ENCODE results near the gene AOAH.
A peak's percentile ranks its signal among the peaks of the same experiment; 100 is the strongest.

The AOAH gene

DNA sequence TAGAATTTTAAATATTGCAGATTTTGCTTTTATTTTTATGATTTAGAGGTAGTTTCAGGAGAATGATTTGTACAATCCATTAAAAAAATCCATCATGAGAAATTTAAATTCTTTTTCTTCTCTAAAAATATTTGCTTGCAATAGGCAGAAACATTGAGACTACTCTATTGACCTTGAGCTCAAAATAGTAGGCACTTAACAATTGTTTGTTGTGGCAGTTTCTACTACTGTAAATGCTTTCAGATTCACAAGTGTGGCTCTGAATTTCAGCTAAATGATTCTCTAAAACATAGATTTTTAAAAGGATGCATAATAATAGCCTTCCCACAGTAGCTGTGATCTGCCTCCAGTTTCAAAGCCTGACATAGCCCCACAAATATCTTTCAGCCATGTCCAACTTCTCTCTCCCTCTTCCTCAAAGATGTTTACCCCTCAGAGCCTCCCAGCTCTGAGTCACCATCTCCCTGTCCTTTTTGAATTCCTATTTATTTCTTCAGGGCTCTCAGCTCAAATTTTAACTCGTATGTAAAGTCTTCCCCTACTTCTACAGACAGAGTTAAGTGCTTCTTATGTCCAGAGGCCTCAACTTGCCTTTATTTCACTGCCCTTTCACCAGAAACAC lies 160.5 kb downstream of the AOAH start:
- no peak for DNase-seq

DNA sequence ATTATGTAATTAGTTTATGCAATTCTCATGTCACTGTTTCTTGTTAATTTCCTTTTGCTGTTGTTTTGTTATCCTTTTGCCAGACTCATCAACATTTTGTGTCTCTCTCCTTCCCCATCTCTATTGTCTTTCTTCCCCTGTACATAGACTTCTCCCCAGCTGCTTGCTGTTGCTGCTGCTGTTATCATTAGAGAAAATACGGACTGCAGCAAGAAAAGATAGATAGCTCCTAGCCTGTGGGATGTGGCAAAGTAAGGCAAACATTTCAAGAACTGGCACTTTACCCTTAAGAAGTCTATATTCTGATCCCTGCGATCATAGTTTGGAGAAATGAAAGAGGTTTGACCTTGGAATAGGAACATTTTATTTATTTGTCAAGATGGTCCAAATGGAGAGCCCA lies 162.2 kb downstream of the AOAH start:
- no peak for DNase-seq

DNA sequence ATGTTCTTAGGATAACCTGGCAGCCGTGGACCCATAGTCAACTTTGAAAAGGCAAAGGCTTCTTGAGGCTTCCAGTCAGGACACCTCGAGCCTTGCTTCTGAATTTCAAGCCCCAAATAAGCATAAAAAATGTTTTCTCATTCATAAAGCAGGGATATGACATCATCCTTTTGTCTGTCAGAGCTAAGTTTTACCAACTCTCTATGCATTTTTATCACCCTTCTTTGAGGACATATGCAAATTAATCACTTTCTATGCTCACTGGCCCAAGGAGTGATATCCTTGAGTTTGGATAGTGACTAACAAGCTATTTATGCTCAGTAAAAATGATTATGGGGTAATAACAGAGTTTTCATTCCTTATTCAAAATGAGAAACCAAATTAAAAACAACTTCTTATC lies 175.3 kb downstream of the AOAH start:
- DNase-seq, result no peak

DNA sequence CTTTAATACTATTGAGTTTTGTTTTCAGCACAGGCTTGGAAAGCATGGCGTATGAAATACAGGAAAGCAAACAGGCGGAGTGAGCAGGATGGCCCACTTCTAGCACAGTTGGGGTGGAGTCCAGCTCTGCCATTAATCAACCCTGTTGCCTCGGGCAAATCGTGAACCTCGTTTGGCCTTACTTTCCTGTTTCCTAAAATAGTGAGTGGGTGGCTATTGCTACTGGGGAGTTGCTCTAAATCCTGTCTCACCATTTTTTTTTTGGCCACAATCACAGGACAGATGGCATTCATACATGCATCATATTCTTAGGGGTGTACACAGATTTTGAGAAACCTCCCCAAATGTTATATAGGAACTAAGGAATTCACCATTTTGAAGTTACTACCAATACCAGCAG lies 176.9 kb downstream of the AOAH start:
- no peak for DNase-seq

DNA sequence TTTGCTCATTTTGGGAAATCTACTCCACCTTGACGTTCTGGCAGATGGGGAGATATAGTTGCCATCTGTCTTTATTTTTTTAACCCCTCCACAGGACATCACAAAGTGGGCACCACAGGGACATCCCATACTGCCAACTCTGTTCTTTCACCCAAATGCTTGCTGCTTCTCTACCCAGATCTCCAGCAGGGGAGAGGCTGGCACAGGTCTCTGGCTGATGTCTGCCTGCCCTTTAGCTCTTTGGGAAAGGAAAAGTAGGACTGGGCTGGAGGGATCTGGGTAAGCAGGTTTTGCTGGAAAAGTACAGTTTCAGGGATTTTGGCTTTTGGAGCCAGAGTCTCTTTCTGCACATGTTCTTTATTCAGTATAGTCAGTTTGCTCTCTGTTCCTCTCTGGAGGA lies 178.0 kb downstream of the AOAH start:
- DNase-seq, result no peak

DNA sequence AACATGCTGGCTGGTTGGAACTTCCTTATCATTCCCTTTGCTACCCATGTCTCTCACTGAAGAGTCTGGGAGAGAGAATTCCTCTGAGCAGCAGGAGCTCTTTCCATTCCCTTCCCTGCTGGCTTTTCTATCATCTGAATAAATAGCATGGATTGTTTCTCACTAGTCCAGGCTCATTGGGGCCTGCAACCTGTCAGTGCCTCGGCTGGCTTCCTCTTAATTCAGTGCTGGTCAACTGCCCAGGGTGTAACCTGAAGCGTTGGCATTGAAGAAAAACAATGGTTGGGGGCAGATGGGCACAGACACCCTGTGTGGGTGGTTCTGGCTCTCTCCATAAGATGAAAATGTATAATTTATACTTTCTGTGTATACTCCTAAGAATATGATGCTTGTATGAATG lies 179.0 kb downstream of the AOAH start:
- DNase-seq, result no peak

DNA sequence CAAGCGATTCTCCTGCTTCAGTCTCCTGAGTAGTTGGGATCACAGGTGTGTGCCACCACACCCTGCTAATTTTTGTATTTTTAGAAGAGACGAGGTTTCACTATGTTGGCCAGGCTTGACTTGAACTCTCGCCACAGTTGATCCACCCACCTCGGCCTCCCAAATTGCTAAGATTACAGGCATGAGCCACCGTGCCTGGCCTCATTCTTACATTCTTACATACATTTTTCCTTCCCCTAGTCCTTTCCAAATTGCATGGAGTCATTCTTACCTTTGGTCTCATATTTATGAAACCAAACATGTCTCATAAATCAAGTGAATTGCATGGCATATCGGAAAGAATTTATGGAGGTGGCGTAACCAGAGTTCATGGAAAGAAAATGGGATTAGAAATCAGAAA lies 186.2 kb downstream of the AOAH start:
- DNase-seq, result no peak

DNA sequence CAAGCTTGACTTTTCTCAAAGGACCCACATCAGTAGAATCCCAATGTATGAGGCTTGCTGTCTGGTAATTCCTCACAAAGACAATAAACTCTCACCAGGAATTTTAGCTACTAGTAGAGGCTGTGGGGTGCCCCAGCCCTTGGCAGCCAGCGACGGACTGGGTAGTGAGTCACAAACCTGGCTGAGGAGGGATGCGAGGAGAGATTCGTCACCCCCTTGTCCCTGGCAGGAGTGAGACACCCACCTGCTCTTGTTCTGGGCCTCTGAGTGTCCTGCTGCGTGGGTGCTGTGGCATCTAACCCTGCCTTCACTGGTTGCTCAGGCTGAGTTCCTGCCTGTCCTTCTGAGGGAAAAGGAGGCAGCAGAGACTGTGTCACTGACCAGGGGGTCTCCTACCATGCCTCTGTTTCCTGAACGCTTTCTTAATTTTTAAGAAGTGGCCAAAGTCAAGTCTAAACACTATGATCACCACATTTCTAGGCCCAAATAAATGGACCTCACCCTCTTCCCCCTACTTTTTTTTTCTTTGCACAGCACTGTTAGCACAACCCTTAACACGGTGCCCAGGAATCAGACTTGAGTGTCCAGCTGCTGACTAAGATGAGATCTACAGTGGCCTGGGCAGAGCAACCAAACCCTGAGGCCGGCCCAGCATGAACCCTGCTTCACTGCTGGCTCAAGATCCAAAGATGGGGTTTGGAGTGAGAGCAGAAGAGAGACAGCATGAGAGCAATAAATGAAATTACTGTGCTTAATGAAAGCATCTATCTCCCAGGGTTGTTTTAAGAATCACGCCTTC lies 188.2 kb downstream of the AOAH start:
- no peak for DNase-seq

DNA sequence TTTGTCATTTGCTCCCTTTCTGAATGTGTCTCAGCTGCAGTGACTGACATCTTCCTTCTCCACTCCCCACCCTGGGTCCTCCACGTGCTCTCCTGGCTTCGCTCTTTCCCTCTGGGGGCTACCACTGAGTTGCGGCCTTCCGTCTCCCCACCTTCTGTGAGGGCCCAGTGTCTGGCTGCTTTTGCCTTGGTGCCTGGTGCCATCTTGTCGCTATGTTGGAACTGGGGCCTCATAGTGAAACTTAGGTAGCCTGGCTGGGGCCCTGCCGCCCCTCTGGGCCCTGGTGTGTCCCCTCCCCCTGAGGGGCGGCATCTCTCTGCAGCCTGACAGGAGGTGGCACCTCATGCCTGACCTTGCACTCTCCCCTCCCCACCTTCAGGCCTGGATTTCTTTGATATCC lies 190.6 kb downstream of the AOAH start:
- no peak for DNase-seq

DNA sequence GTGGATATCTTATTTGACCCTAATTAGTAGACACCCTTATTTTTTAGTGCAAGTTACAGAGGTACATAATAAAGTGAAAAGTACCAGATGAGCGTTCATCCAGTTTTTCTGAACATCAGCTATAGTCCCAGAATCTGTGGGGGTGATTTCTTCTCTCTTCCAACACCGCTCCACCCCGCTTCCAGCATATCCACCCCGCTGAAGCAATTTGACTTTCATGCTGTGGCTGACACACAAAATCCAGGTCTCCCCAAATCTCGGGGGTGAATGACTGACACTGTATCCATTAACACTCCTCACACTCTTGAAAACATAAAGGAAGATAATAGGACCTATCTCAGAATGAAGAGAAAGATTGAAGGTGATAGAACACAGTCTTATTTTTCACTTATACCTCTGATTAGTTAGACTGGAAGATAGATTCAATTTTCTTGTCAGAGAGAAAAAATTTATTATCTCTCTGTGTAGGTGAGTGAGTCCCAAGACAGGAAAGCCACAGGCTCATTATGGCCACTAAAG lies 191.3 kb downstream of the AOAH start:
- no peak for DNase-seq

DNA sequence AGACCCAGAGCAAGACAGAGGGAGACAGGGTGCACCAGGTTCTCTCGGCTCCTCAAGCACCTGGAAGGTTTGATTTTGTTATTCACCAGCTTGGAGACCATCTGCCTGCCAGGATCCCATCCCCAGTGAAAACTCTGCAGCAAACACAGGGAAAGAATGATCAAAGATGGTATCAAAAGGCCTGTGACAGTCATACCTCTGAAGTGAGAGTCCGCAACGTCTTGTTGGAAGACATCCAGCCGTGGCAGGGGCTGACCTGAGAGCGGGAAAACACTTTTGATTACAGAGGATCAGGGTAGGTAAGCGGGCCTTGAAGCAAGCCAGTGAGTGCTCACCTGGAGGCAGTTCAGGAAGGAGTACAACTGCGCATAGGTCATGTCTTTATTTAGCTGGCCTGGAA lies 192.3 kb downstream of the AOAH start:
- no peak for DNase-seq

DNA sequence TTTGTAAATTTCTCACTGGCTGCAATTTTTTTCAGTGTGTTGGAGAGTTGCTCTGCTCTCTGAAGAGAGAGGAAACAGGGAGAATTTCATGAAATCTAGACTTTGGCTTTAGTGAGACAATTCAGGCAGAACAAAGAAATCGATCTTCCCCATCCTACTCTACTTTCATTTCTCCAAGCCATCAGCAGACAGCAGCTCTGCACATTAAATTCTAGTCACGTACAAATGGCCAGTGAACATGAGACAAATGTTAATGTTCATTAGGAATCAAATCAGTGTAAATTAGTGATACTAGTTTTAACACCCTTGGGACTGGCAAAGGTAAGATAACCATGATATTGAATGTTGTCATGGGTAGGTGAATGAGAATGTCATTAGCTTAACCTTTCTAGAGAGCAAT lies 193.8 kb downstream of the AOAH start:
- DNase-seq, result no peak

DNA sequence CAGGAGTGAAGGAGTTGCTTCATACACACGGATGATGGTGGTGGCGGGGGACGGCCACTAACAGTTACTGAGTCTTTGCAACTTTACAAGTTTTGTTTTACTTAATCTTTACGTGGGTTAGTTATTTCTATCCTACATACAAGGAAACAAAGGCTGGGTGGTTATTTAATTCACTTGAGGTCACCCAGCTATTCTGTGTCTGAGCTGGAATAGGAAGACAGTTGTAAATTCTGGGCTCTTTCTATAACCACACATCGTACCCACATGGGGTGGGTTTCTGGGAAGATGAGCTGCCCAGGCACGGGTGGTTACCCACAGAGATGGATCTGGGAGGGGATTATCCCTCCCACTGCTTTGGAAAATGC lies 196.8 kb downstream of the AOAH start:
- DNase-seq, result no peak

DNA sequence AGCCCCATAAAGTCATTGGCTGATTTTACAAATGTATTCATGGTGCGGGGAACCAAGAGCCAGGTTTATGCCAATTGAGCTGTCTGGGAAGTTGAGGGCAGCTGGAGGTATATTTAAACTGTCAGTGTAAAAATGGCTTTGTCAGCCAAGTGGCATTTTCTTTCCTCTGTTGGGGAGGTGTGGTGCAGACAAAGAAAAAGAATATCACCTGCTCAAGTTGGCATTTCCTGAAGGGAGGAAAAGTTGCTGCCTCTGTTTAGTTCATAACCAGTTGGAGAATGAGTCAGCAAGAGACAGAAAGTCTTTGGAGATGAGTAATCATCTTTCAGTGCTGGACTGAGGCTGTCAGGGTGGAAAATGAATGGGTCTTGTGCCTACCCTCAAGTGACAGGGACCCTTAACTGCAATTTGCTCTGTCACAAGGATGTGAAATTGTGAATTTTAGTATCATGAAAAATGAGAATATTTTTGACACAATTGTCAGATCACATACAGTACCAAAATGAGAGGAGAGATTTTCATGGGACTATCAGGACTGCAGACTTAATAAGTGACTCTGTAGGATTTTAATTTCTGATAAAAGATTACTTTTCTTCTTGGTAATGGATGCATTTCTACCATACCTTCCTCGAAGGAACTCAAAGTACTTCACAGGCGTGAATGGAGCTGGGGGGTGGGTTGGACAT lies 197.3 kb downstream of the AOAH start:
- no peak for DNase-seq

DNA sequence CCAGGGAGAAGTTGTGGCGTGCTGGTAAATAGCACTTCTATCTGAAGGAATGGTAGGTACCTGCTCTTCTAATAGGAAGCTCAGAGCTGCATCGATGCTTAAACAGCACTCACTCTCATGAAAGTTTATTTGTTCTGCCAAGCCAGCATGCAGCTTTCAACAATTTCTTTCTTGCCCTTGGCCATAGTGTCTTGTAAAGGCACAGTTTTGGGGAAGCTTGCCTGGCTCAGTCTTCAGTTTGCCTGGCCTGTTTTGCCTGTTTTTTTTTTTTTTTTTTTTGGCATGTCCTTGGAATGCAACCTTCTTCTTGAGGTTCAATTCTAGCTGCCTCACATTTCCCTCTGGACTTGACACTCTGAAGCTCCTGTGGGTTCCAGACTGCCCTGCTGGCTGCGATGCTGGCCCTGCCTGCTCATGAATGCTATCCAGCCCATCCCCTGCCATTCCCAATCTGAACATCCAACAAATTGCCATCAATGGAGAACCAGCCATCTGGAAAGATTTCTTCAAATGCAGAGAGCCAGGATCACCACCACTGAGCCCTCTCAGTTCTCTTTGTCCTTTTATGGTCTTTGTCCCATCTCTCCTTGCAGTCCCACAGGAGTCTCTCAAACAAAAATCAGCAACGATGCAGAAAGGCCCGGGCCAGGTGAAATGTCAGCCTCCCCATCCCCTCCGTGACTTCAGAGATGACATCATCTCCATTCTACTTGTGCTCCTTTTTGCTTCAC lies 200.8 kb downstream of the AOAH start:
- DNase-seq, result no peak

DNA sequence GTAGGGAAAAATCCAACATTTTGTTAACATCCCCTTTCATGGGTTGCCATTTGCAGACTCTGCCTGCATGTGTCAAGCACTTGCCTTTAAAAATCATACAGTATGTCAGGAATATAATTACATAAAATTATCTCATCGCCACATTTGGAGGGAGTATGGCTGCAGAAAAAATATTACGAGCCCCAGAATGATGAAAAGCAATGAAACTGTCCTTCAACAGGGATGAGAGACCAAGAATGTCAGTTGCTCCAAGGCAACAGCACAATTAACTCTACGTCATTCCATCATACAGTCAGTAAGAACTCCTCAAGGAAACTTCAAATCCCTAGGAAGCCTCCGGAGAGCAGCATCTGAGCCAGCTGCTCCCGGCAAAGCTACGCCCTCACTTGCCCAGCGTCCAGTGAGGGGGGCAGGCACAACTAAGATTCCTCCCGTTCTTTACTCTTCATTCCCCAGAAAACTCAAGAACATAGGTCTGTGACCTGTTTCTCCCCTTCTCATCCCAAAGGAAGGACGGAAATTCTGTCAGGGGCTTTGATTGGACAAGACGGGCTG lies 201.8 kb downstream of the AOAH start:
- DNase-seq, result no peak

DNA sequence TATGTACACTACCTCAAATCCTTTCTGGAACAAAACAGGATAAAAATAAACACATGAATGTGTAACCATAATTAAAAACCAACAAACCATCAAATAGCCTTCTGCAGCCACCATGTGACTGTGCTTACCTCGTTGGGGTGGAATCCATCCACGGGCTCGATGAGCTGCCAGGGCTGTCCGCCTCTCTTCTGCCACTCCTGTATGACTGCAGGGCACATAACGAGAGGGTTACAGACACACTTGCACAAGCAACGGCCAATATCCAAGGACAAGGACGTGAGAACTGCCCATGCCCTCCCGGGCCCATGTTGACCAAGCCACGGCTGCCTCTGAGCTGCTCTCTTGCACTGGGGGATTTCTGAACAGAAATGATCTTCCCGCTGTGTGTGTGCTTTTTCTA lies 202.4 kb downstream of the AOAH start:
- DNase-seq, result no peak

DNA sequence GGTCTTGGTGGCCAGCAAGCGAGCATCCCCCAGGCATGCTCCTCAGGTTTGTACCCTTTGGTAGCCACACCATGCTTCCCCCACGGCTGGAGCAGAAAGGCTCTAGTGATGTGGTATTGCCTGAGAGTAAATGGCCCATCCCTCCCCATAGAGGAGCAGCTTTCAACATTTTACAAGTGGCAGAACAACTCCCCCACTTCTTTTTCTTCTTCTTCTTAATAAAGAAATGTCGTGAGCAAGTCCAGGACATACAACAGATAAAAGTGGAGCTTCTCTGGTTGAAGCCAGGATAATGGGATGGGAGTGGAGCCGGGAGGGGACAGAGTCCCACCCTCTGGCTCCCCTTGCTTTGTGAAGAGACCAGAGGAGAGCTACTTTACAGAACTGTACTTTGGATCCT lies 203.2 kb downstream of the AOAH start:
- DNase-seq, result no peak

DNA sequence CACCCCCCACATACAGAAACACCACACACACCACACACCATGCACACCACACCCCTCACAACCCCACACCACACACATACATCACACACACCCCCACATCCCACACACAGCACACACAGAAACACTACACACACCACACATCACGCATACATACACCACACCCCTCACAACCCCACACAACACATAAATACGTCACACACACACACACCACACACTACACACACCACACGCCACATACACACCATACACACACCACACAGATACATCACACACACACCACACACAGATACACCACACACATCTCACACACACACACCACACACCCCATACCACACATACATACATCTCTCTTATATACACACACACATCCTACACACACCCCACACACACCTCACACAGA lies 208.4 kb downstream of the AOAH start:
- DNase-seq, result no peak

DNA sequence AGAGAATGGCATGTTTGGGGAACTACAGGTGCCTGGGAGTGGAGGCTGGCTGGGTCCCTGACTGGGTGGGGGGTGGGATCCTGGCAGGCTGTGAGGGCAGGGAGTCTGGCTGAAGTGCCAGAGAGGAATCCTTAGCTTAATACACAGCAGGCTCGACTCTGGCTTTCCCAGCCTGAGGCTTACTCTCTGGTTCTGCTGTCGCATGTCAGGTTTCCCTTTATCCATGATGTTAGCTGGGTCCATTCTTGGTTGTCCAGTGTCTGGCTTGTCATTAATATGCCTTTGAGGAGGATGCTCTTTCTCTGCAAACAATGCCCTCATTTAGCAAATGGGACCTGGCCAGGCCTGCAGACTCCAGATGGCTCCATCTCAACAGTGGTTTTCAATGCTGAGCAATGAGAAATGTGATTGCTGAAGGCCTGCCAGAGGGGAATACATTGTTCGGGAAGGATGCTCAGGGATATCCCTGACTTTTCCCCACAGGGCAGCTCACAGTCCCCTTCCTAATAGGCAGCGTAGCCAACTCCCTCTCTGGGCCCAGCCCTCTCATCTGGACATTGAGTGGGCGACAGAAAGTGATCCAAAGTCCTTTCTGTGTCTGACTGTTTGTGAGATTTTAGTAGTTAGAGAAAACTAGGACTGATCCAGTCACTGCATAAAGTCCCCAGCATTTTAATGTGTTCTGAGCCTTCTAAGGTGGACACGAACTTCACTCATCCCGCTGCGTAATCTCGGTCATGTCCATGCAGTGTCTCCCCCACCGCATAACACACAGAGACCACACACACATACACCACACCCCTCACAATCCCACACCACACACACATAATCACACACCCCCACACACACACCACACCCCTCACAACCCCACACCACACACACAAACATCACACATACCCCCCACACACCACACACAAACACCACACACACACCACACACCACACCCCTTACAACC lies 209.7 kb downstream of the AOAH start:
- peak in 48 of 56 donors; percentile 5 to 82 (median 36) for DNase-seq

Measured in amygdala (tissue), 56 donors.